Skin of body (tissue), 2 donors: ENCODE results near the gene OR51E1. TPM values are rescaled to one million over a fixed set of nuclear protein-coding genes. Genes with fewer than 3 reads are reported as not detected.

Experiments
- DNase-seq: peaks from one replicate; lab custom pipeline; 2025; lab: John Stamatoyannopoulos, UW
- total RNA-seq: library from RNA; depleted of rRNA; stranded (reverse); fragments of >200 nt; gene quantifications from one replicate; pipeline ENCODE4 v1.2.3, GENCODE V29; 2014

Gene OR51E1
- total RNA-seq, result 1.1 TPM

DNA sequence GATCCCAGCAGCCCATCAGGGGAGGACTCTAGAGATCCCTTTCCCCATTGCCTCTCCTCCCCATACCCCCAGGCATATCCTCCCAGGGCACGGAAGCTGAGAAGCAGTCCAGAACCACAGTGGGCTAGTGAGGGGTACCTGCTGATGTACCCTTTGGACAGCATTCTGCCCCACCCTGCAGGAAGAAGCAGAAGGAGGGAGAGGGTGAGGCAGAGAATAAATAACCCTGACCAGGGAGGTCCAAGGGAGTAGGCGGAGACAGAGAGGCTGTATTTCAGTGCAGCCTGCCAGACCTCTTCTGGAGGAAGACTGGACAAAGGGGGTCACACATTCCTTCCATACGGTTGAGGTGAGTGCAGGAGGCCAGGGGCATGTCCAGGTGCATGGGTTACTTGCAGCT lies at the start of gene OR51E1:
Gene OR51E1, plus strand, starts transcription at position 301 of the 400 bp plus-strand sequence. CDS start 8,545 bp downstream, outside the sequence.
- no peak for DNase-seq

DNA sequence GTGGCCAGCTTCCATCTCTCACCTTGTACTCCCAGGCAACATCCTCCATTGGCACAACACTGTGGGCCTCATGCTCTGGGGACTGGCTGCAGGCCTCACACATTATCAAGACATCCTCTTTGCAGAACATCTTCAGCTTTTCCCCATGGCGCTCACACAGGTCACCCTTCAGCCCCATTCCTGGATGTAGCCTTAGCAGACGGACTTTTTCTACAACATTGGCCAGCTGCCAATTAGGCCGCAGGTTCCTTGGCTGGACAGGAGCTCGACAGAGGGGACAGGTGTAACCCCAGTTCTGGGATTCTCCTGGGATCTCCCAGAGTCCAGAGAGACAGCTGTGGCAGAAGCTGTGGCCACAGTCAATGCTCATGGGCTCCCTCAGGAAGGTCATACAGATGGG lies 38.7 kb upstream of the OR51E1 start:
- DNase-seq, result no peak

DNA sequence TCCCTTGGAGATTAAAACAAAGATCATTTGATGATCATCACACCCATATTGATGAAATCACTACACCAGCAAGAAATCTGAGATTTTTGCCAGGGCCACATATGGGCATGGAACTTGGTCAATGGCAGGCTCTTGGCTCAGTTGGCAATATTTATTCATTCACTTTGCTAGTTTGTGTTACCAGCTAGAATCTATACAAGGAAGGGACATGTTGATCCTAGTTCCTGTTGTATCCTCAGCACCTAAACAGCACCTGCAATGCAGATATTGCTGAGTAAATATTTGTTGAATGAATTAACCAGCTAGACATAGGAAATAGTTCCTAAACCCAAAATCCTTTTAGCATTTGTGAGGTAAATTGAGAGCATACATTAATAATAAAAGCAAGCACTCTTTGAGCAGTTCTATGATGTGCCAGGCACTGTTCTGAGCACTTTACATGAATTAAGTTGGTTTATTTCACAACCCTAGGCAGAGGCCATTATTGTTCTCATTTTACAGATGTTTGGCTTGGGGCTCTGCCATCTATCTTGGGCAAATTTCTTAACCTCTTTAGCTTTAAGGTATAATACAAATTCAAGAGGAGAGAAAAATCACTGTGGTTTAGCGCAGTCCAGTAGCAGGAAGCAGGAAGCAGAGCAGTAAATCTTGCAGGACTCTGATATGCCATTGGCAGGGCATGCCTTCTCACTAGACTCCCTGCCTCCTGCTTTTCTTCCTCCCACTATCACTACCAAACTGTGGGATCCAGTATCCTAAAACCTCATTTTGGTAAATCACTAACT lies 37.4 kb upstream of the OR51E1 start:
- DNase-seq, result no peak

DNA sequence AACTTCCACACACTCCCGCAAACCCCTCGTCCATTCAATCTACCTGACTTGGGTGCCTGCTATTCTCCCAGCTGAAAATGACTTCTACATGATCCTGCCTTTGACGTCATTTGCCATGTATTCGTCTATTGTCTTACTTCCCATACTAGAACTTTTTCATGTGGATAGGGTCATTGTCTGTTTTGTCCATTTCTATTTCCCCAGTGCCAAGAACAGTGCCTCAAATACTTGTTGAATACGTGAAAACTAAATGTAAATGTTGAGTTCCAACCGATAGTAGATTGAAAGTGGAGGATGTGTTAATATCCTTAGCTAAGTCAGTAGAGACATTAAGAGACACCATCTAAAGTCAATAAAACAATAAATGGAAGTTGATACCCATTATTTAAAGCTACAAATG lies 36.7 kb upstream of the OR51E1 start:
- no peak for DNase-seq

- peak; percentile 91 for DNase-seq
Observed at GRCh38 chr11:4607781-4608666, 35.8 kb upstream of the OR51E1 start, which contains the start of gene TRIM68. TRIM68 (minus strand) TSS chr11:4608231; CDS start chr11:4605504, 2,727 bp downstream.

DNA sequence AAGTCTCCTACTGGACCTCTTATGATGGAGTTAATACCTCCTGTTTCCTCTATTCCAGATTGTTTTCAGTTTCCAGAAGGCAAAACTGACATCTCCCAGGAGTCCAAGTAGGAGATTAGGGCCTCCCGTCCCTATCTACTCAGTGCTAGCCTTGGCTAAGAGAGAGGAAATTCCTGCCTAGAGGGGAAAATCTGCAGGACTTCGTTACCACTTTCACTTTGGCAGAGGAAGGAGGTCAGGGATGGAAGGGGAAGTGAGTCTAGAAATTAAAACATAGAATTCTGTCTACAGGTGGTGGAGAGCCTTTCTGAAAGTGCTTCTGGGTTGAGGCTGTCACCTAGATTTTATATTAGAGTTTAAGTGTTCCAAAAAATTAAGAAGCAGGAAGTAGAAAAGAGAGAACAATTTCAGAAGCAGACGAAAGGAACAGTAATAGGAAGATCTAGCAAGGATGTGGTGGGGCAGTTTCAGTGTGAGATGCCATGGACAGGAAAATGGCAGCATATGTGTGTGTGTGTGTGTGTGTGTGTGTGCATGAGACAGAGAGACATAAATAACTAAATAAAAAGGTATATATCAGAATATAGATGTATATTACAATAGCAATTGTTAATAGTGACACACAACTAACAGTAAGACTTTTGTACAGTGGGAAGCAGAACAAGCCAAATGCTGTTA lies 33.4 kb upstream of the OR51E1 start:
- DNase-seq, result no peak

GRCh38 chr11:4611986-4612385 lies 31.8 kb upstream of the OR51E1 start:
- DNase-seq, result no peak

DNA sequence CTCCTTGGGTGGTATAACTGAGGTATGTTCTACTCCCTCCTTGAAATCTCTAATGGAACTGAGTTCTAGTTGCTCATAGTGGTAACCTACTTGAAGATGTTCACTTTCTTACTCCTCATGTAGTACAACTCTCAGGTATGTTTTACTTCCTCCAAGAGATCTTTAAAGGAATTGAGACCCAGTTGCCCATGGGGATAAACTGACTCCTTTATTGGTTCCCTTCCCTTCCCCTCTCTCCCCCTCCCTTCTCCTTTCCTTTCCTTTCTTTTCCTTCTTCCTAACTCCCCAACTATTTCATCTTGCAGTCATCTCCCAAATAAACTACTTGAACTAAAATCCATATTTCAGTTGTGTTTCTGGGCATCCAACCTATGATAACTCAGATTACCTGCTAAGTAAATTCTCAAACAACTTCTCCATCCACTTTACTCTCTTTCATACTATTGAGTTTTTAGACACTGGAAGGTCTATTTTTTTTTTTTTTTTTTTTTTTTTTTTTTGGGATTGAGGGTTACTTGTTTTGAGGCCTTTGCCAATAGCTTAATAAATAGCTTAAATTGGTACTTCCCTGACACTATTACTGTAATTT lies 27.8 kb upstream of the OR51E1 start:
- no peak for DNase-seq

DNA sequence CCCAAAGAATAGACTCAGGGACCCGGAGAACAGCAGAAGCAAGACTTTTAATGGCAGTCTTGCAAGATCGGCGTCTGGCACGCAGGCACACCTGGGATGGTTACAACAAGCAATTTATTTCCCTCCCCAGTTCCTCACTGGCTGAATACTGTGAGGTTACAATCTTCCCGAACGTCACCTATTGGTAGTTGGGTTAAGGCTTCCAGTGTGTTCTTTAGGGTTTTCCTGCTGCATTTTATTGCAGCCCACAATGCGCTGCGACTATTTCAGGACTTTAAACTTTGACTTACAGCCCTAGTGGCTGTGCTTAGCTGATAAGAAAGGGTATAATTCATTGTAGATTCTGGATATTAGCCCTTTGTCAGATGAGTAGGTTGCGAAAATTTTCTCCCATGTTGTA lies 24.3 kb upstream of the OR51E1 start:
- DNase-seq, result no peak

- DNase-seq, result peak; percentile 7
Observed at GRCh38 chr11:4626207-4627099, 17.3 kb upstream of the OR51E1 start.

DNA sequence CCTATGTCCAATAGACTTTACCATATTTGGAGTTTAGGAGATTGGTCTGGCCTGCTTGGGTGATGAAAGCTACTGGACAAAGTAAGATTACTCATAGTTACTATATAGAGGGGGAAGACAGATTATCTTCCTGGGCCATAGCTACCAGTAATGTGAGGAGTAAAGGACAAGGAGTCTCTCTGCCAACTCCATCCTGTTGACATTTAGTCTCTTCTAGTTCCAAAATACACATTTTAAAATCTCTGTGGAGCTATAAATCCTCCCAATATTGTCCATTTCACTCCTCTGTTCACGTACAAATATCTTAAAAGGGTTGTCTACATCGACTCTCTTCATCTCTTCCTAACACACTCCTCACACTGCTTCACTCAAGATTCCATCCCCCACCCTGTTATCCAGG lies 7.6 kb upstream of the OR51E1 start:
- no peak for DNase-seq

DNA sequence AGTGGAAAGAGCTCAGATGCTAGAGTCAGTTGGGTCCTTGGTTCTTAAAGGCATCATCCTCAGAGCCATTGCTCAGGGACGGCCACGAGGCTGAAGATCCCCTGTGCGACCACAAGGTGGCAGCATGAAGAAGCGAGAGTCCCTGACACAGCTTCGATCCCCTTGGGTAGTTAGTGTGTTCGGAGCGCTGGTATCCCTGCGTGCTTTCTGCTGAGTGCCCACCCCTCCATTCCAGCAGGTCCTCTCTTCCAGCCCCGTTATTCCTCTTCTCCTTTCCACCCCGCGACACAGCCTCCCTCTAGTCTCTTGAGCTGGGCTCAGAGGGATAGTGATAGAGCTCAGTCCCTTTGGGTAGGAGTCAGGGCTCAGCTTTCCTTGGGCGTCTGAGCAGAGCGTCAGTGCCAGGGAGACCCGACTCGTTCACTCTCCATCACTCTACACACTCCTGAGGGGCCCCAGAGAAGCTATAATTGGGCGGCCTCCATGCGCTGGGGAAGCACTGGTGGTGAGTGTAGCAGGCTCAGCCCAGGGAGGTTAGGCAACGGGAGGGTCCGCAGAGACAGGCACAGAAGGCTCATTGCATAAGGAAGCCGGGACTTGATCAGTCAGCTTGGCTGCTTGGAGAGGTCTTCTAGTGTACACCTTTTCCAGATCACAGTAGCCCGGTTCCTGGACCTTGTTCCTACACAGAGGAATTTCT lies 6.7 kb upstream of the OR51E1 start, which contains the start of gene OR51D1:
Gene OR51D1, plus strand, starts transcription at position 516 of the 700 bp plus-strand sequence. CDS start 2,314 bp downstream, outside the sequence.
- DNase-seq, result peak; percentile 33

GRCh38 chr11:4637662-4638047 lies 6.1 kb upstream of the OR51E1 start:
- no peak for DNase-seq

- DNase-seq, result no peak
Observed at GRCh38 chr11:4639931-4640330, 3.9 kb upstream of the OR51E1 start.

DNA sequence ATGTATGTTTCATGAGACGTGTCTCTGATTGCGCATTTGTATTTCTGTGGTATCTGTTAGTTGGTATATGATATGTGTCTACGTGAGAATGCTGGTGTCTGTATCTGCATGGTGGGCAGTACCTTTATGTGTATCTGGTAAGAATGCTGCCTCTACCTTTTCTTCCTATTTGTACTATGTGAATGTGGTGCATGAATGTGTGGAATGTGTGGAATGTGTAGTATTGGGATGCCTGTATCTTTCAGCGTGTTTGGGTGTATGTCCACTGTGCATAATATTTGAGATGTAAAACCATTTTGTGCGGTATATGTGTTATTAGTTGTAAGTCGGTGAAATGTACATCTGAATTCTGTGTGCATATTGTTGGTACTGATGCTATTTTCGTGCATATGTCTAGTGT lies 2.3 kb upstream of the OR51E1 start:
- DNase-seq, result no peak

DNA sequence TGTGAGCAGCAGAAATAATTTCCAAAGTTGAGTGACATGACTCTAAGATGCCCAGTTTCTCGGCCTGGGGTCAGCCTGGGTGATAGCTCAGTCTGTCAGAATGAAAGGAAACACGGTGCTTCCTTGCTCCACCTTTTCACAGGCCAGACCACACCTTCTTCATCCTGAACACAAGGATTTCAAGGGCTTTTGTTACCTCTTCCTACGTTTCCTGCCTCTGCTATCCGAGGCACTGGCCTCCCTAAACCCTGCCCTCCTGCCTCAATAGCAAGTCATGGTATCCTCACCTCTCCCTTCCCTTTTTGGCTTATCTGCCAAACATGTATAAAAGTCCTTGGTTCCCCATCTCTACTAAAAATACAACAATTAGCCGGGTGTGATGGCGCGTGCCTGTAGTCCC lies 1.7 kb upstream of the OR51E1 start:
- DNase-seq, result no peak

DNA sequence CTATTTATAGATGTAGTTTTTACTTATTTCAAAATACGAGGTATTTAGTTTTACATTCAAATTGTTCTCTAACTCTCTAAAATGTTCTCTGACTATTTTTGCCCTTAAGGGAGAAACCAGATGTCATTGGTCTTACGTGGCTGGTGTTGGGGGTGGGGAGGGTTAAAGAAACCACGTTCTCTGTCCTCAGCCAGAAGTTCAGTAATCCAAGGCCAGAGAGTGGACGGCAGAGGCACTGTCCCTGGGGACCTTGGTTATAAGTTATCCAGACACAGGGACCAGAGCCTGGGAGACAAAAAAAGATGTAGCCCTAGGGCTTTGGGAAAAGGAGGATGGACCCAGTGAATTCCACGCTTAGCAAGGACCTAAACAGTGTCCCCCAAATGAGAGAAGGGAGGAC lies 706 bp upstream of the OR51E1 start:
- DNase-seq, result no peak

GRCh38 chr11:4644233-4644632 lies 451 bp downstream of the OR51E1 start:
- DNase-seq, result no peak

DNA sequence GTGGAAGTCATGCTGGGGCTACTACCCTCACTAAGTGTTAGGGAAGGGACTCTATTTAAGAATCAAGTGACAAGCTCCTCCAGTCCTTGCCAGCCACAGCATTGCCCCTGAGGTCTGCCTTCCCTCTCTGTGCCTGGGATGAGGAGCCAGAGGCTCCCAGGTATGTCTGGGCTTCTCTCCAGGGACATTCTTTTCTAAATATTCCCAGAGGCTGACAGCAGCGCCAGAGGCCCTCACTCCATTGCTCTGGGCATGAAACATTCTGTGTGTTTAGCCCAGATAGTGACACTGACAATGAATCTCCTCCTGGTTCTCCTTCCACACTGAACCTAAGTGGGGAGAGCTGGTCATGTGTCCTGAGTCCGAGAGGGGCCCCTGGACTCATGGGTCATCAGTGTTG lies 2.2 kb downstream of the OR51E1 start:
- no peak for DNase-seq

DNA sequence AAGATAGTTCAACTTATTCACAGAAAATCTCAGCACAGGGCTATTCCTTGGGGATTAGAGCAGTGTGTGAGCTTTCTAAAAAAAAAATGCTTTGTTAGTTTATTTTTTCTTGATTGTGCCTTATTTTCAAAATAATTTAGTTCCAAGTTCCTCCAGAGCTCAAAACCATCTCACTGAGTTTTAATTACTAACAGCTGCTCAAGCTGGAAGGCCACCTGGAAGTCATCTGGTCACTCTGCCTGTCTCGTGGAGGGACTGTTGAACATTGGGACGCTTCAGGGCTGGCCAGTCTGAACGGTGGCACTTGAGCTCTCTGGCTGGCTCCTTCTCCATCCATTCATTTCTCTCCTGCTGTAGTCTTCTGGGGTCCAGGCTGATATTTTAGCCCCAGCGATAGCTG lies 4.0 kb downstream of the OR51E1 start:
- DNase-seq, result no peak
